Vagina (tissue), 2 donors: ENCODE data around the gene IL3RA. TPM values are rescaled to one million over a fixed set of nuclear protein-coding genes. Genes with fewer than 3 reads are reported as not detected.
"Not testable (repeated sequence)": the region's sequence is repeated elsewhere in the genome, so short reads cannot be mapped to it uniquely, and the experiment has no call there.

Experiments used
- DNase-seq, 2 donors: peaks; one replicate each; pipeline ENCODE4 v3.0.0-alpha.2; 2017; ENCODE audit errors: extremely low spot score in 2 of 2
- H3K27ac ChIP-seq: fragments of 200-600 bp; sonication (generic); one replicate; pipeline ENCODE4 v1.5.1; 2019
- H3K27me3 ChIP-seq: fragments of 200-600 bp; sonication (generic); one replicate; pipeline ENCODE4 v1.5.1; 2019
- H3K36me3 ChIP-seq, 2 donors: fragments of 200-600 bp; sonication (generic); one replicate each; pipeline ENCODE4 v1.5.1; 2017 to 2019
- H3K4me1 ChIP-seq: fragments of 200-600 bp; sonication (generic); one replicate; pipeline ENCODE4 v1.5.1; 2019
- H3K4me3 ChIP-seq, 2 donors: fragments of 200-600 bp; sonication (generic); 1 replicate in 1 of 2; 2 replicates in 1 of 2; pipeline ENCODE4 v1.5.1; 2016 to 2019
- H3K9me3 ChIP-seq: fragments of 200-600 bp; sonication (generic); one replicate; pipeline ENCODE4 v1.5.1; 2019
- POLR2A ChIP-seq, 2 donors: fragments of 450-650 bp; IDR thresholded peaks; one replicate each; pipeline ENCODE4 v1.6.1; 2017; ENCODE audit warnings: antibody characterized with exemption in 2 of 2, mild to moderate bottlenecking in 2 of 2, moderate library complexity in 2 of 2
- POLR2AphosphoS5 ChIP-seq, 2 donors: sonication (generic); formaldehyde crosslinking; IDR thresholded peaks; one replicate each; pipeline ENCODE4 v1.9.0; 2017; ENCODE audit warnings: antibody characterized with exemption in 2 of 2, mild to moderate bottlenecking in 2 of 2, low read depth in 1 of 2; ENCODE audit not compliant: insufficient read depth in 1 of 2
- intact Hi-C: fragments of 100-400 bp; cut with DNase I; formaldehyde crosslinking; loops from one replicate; pipeline ENCODE4 v1.15.1; 2023
- total RNA-seq: library from RNA; depleted of rRNA; stranded (reverse); fragments of >200 nt; gene quantifications from one replicate; pipeline ENCODE4 v1.2.3, GENCODE V29; 2016
- TF ChIP-seq, protein P1 (sequence below), 3 experiments: fragments of 450-650 bp in 2 of 3; fragments of 200-600 bp in 1 of 3; sonication (generic) in 1 of 3; IDR thresholded peaks; one replicate each; pipeline ENCODE4 v1.5.1; 2017 to 2019; ENCODE audit warnings: antibody characterized with exemption in 3 of 3, mild to moderate bottlenecking in 2 of 3, moderate library complexity in 2 of 3

IL3RA gene
- total RNA-seq, 1 donor from 2014 or later = 7.9 TPM

DNA sequence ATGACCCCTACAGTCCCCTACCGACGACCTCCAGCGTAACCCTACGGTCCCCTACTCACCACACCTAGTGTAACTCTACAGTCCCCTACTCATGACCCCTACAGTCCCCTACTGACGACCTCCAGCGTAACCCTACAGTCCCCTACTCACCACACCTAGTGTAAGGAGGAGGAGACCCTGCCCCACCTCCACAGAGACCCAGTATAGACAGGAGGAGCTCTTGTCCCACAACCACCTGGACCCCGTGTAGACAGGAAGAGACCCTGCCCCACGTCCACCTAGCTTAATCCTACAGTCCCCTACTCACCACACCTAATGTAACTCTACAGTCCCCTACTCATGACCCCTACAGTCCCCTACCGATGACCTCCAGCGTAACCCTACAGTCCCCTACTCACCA is 41.0 kb upstream of the IL3RA start:
- H3K36me3 ChIP-seq = no peaks in the 10 kb centered on the region
- H3K4me3 ChIP-seq = no peak overlapping the region
- no peaks in the 10 kb centered on the region for H3K27me3 ChIP-seq
- TF ChIP-seq POLR2A (IDR thresholded peaks at IDR 0.05) = no peak
- TF ChIP-seq, protein P1, sequence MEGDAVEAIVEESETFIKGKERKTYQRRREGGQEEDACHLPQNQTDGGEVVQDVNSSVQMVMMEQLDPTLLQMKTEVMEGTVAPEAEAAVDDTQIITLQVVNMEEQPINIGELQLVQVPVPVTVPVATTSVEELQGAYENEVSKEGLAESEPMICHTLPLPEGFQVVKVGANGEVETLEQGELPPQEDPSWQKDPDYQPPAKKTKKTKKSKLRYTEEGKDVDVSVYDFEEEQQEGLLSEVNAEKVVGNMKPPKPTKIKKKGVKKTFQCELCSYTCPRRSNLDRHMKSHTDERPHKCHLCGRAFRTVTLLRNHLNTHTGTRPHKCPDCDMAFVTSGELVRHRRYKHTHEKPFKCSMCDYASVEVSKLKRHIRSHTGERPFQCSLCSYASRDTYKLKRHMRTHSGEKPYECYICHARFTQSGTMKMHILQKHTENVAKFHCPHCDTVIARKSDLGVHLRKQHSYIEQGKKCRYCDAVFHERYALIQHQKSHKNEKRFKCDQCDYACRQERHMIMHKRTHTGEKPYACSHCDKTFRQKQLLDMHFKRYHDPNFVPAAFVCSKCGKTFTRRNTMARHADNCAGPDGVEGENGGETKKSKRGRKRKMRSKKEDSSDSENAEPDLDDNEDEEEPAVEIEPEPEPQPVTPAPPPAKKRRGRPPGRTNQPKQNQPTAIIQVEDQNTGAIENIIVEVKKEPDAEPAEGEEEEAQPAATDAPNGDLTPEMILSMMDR (IDR thresholded peaks at IDR 0.05) = no peak
- TF ChIP-seq POLR2AphosphoS5 (IDR thresholded peaks at IDR 0.05; ENCODE audit: insufficient read depth in 1 of 2, low read depth in 1 of 2) = no peak
- intact Hi-C loops = no loop called here
- DNase-seq = no peak
- H3K9me3 ChIP-seq = no peaks in the 10 kb centered on the region
- H3K4me1 ChIP-seq = no peaks in the 10 kb centered on the region
- H3K27ac ChIP-seq = no peak overlapping the region

DNA sequence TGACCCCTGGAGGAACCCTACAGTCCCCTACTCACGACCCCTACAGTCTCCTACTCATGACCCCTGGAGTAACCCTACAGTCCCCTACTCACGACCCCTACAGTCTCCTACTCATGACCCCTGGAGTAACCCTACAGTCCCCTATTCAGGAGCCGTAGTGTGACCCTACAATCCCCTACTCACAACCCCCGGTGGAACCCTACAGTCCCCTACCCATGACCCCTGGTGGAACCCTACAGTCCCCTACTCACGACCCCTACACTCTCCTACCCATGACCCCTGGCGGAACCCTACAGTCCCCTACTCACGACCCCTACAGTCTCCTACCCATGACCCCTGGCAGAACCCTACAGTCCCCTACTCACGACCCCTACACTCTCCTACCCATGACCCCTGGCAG is 39.0 kb upstream of the IL3RA start:
- H3K4me3 ChIP-seq, H3K27me3 ChIP-seq, H3K9me3 ChIP-seq, DNase-seq, H3K36me3 ChIP-seq, H3K27ac ChIP-seq, H3K4me1 ChIP-seq, intact Hi-C loops: not testable (repeated sequence)

DNA sequence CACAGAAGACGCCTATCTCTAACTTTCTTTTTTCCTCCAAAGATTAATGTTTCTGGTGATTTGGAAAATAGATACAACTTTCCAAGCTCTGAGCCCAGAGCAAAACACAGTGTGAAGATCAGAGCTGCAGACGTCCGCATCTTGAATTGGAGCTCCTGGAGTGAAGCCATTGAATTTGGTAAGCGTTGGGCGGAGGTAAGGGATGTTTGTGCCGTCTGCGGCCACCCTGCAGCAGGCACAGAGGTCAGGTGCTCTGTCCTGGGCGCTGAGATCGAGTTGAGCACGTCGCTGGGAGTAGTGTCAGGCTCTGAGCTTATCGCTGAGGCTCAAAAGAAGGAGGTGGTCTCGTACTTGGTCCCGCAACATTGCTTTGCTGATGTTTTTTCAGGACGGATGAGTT is 36.1 kb upstream of the IL3RA start:
- no peak for DNase-seq
- TF ChIP-seq POLR2A (IDR thresholded peaks at IDR 0.05) (no peak), POLR2AphosphoS5 (IDR thresholded peaks at IDR 0.05; ENCODE audit: insufficient read depth in 1 of 2, low read depth in 1 of 2) (no peak)
- TF ChIP-seq, protein P1 (IDR thresholded peaks at IDR 0.05) = no peak
- Histone ChIP-seq H3K4me1 (no peaks in the 10 kb centered on the region), H3K27me3 (no peaks in the 10 kb centered on the region), H3K27ac (no peak overlapping the region), H3K4me3 (no peak overlapping the region), H3K9me3 (no peaks in the 10 kb centered on the region), H3K36me3 (no peaks in the 10 kb centered on the region)
- intact Hi-C loops = no loop called here

DNA sequence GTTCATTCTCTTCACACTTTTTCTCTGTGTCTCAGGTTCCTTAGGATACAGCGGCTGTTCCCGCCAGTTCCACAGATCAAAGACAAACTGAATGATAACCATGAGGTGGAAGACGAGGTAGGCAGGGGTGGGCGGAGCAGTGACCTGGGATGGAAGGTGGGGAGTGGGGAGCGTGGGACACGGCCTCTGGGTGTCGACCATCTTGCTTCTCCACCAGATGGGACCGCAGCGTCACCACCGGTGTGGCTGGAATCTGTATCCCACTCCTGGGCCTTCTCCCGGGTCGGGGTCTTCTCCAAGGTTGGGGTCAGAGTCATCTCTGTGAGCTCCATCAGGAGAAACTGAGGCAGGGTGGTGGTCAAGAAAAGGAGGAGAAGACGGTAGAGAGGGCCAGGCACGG is 31.2 kb upstream of the IL3RA start:
- Histone ChIP-seq H3K4me3 (no peak overlapping the region), H3K27me3 (no peaks in the 10 kb centered on the region), H3K36me3 (no peaks in the 10 kb centered on the region), H3K4me1 (no peaks in the 10 kb centered on the region), H3K9me3 (no peaks in the 10 kb centered on the region), H3K27ac (no peak overlapping the region)
- intact Hi-C loops = no loop called here
- DNase-seq = no peak
- TF ChIP-seq, protein P1 (IDR thresholded peaks at IDR 0.05) = no peak
- no peak for TF ChIP-seq POLR2A (IDR thresholded peaks at IDR 0.05)
- TF ChIP-seq POLR2AphosphoS5 (IDR thresholded peaks at IDR 0.05; ENCODE audit: insufficient read depth in 1 of 2, low read depth in 1 of 2) = no peak

DNA sequence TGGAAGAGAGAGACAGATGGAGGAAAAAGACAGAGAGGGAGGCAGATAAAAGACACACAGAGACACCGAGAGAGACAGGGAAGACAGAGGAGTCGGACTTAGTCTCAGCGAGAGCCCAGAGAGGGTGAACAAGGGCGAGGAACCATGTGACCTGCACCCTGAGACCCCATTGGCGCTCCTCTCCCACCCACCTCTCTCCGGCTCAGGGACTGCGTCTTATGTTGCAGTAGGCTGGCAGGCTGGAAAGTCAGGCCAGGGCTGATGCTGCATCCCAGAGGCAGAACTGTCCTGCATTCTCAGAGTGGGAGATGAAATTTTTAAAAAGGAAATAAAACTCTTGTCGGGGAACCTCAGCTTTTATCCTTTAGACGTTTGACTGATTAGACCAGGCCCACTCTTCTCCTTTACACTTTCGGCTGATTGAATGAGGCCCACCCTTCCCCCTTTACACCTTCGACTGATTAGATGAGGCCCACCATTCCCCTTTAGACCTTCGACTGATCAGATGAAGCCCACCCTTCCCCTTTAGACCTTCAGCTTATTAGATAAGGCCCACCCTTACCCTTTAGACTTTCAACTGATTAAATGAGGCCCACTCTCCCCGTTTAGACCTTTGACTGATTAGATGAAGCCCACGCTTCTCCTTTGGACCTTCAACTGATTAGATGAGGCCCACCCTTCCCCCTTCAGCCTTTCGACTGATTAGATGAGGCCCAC is 29.5 kb upstream of the IL3RA start:
- no peak overlapping the region for H3K27ac ChIP-seq
- H3K9me3 ChIP-seq = no peaks in the 10 kb centered on the region
- no peaks in the 10 kb centered on the region for H3K36me3 ChIP-seq
- H3K4me1 ChIP-seq = no peaks in the 10 kb centered on the region
- intact Hi-C loops = no loop called here
- H3K4me3 ChIP-seq = no peak overlapping the region
- TF ChIP-seq POLR2A (IDR thresholded peaks at IDR 0.05) (no peak), POLR2AphosphoS5 (IDR thresholded peaks at IDR 0.05; ENCODE audit: insufficient read depth in 1 of 2, low read depth in 1 of 2) (no peak)
- TF ChIP-seq, protein P1 (IDR thresholded peaks at IDR 0.05) = no peak
- no peak for DNase-seq
- no peaks in the 10 kb centered on the region for H3K27me3 ChIP-seq
